ENCODE data around the gene RAET1L.
"Not testable (repeated sequence)": the region's sequence is repeated elsewhere in the genome, so short reads cannot be mapped to it uniquely, and the experiment has no call there.

Gene RAET1L

GRCh38 chr6:149985481-149985937 lies 39.8 kb downstream of the RAET1L start:
- Histone ChIP-seq H3K36me3 (ENCODE audit: insufficient read depth, low read length) (no peaks in the 10 kb centered on the region), H3K27ac (ENCODE audit: low read depth, low read length) (no peak overlapping the region), H3K4me1 (ENCODE audit: insufficient read depth, low read length) (peaks cover 10% of the 10 kb centered on the region), H3K27me3 (ENCODE audit: control insufficient read depth in 1 of 2, insufficient read depth in 2 of 2, low read length in 2 of 2) (peaks cover 65 to 79% of the 10 kb centered on the region in 2 donors), H3K4me3 (ENCODE audit: low read depth in 1 of 2, low read length in 2 of 2) (no peak overlapping the region), H3K9ac (ENCODE audit: low read length) (no peak overlapping the region), H3K9me3 (ENCODE audit: low read length) (peaks cover 17% of the 10 kb centered on the region)

GRCh38 chr6:149984773-149985172 lies 40.6 kb downstream of the RAET1L start:
- no peak overlapping the region for H3K27ac ChIP-seq (ENCODE audit: low read depth, low read length)
- H3K4me3 ChIP-seq (ENCODE audit: low read depth in 1 of 2, low read length in 2 of 2), result no peak overlapping the region
- H3K27me3 ChIP-seq (ENCODE audit: control insufficient read depth in 1 of 2, insufficient read depth in 2 of 2, low read length in 2 of 2), result peaks cover 59 to 76% of the 10 kb centered on the region in 2 donors
- peaks cover 17% of the 10 kb centered on the region for H3K9me3 ChIP-seq (ENCODE audit: low read length)
- H3K4me1 ChIP-seq (ENCODE audit: insufficient read depth, low read length), result peaks cover 3% of the 10 kb centered on the region
- H3K36me3 ChIP-seq (ENCODE audit: insufficient read depth, low read length), result no peaks in the 10 kb centered on the region
- H3K9ac ChIP-seq (ENCODE audit: low read length), result no peak overlapping the region

- Histone ChIP-seq H3K9ac (ENCODE audit: low read length) (no peak overlapping the region), H3K36me3 (ENCODE audit: insufficient read depth, low read length) (no peaks in the 10 kb centered on the region), H3K4me1 (ENCODE audit: insufficient read depth, low read length) (no peaks in the 10 kb centered on the region), H3K27me3 (ENCODE audit: control insufficient read depth in 1 of 2, insufficient read depth in 2 of 2, low read length in 2 of 2) (peaks cover 43 to 67% of the 10 kb centered on the region in 2 donors), H3K27ac (ENCODE audit: low read depth, low read length) (no peak overlapping the region), H3K9me3 (ENCODE audit: low read length) (peaks cover 7% of the 10 kb centered on the region), H3K4me3 (ENCODE audit: low read depth in 1 of 2, low read length in 2 of 2) (no peak overlapping the region)
Measured at GRCh38 chr6:149983145-149983544, 42.2 kb downstream of the RAET1L start.

- no peaks in the 10 kb centered on the region for H3K4me1 ChIP-seq (ENCODE audit: insufficient read depth, low read length)
- no peak overlapping the region for H3K4me3 ChIP-seq (ENCODE audit: low read depth in 1 of 2, low read length in 2 of 2)
- H3K36me3 ChIP-seq (ENCODE audit: insufficient read depth, low read length), result no peaks in the 10 kb centered on the region
- H3K27ac ChIP-seq (ENCODE audit: low read depth, low read length), result no peak overlapping the region
- H3K27me3 ChIP-seq (ENCODE audit: control insufficient read depth in 1 of 2, insufficient read depth in 2 of 2, low read length in 2 of 2), result peaks cover 10 to 32% of the 10 kb centered on the region in 2 donors
- no peak overlapping the region for H3K9ac ChIP-seq (ENCODE audit: low read length)
- H3K9me3 ChIP-seq (ENCODE audit: low read length), result no peaks in the 10 kb centered on the region
Measured at GRCh38 chr6:149979293-149979692, 46.0 kb downstream of the RAET1L start.

GRCh38 chr6:149978610-149979009 lies 46.7 kb downstream of the RAET1L start:
- Histone ChIP-seq H3K4me3 (ENCODE audit: low read depth in 1 of 2, low read length in 2 of 2) (no peak overlapping the region), H3K9me3 (ENCODE audit: low read length) (no peaks in the 10 kb centered on the region), H3K4me1 (ENCODE audit: insufficient read depth, low read length) (no peaks in the 10 kb centered on the region), H3K9ac (ENCODE audit: low read length) (no peak overlapping the region), H3K36me3 (ENCODE audit: insufficient read depth, low read length) (no peaks in the 10 kb centered on the region), H3K27me3 (ENCODE audit: control insufficient read depth in 1 of 2, insufficient read depth in 2 of 2, low read length in 2 of 2) (peaks cover 10 to 37% of the 10 kb centered on the region in 2 donors), H3K27ac (ENCODE audit: low read depth, low read length) (no peak overlapping the region)

GRCh38 chr6:149977221-149977620 lies 48.1 kb downstream of the RAET1L start:
- Histone ChIP-seq H3K4me1 (ENCODE audit: insufficient read depth, low read length) (no peaks in the 10 kb centered on the region), H3K36me3 (ENCODE audit: insufficient read depth, low read length) (no peaks in the 10 kb centered on the region), H3K27me3 (ENCODE audit: control insufficient read depth in 1 of 2, insufficient read depth in 2 of 2, low read length in 2 of 2) (peaks cover 0 to 25% of the 10 kb centered on the region in 2 donors), H3K27ac (ENCODE audit: low read depth, low read length) (no peak overlapping the region), H3K9ac (ENCODE audit: low read length) (no peak overlapping the region), H3K4me3 (ENCODE audit: low read depth in 1 of 2, low read length in 2 of 2) (no peak overlapping the region), H3K9me3 (ENCODE audit: low read length) (no peaks in the 10 kb centered on the region)

- Histone ChIP-seq H3K4me1 (ENCODE audit: insufficient read depth, low read length) (no peaks in the 10 kb centered on the region), H3K9me3 (ENCODE audit: low read length) (no peaks in the 10 kb centered on the region), H3K27ac (ENCODE audit: low read depth, low read length) (no peak overlapping the region), H3K27me3 (ENCODE audit: control insufficient read depth in 1 of 2, insufficient read depth in 2 of 2, low read length in 2 of 2) (peaks cover 0 to 18% of the 10 kb centered on the region in 2 donors), H3K4me3 (ENCODE audit: low read depth in 1 of 2, low read length in 2 of 2) (no peak overlapping the region), H3K36me3 (ENCODE audit: insufficient read depth, low read length) (no peaks in the 10 kb centered on the region), H3K9ac (ENCODE audit: low read length) (no peak overlapping the region)
Measured at GRCh38 chr6:149975400-149975799, 49.9 kb downstream of the RAET1L start.

GRCh38 chr6:149974825-149975224 lies 50.5 kb downstream of the RAET1L start:
- H3K4me1 ChIP-seq (ENCODE audit: insufficient read depth, low read length), result no peaks in the 10 kb centered on the region
- peaks cover 3 to 14% of the 10 kb centered on the region in 2 donors for H3K27me3 ChIP-seq (ENCODE audit: control insufficient read depth in 1 of 2, insufficient read depth in 2 of 2, low read length in 2 of 2)
- no peak overlapping the region for H3K27ac ChIP-seq (ENCODE audit: low read depth, low read length)
- H3K36me3 ChIP-seq (ENCODE audit: insufficient read depth, low read length), result no peaks in the 10 kb centered on the region
- H3K9ac ChIP-seq (ENCODE audit: low read length), result no peak overlapping the region
- H3K4me3 ChIP-seq (ENCODE audit: low read depth in 1 of 2, low read length in 2 of 2), result no peak overlapping the region
- no peaks in the 10 kb centered on the region for H3K9me3 ChIP-seq (ENCODE audit: low read length)

- H3K4me1 ChIP-seq (ENCODE audit: insufficient read depth, low read length); H3K36me3 ChIP-seq (ENCODE audit: insufficient read depth, low read length); H3K4me3 ChIP-seq (ENCODE audit: low read depth in 1 of 2, low read length in 2 of 2); H3K9me3 ChIP-seq (ENCODE audit: low read length); H3K9ac ChIP-seq (ENCODE audit: low read length); H3K27ac ChIP-seq (ENCODE audit: low read depth, low read length): not testable (repeated sequence)
- peaks cover 5 to 14% of the 10 kb centered on the region in 2 donors for H3K27me3 ChIP-seq (ENCODE audit: control insufficient read depth in 1 of 2, insufficient read depth in 2 of 2, low read length in 2 of 2)
Measured at GRCh38 chr6:149974394-149974793, 50.9 kb downstream of the RAET1L start.

- Histone ChIP-seq H3K9ac (ENCODE audit: low read length) (no peak overlapping the region), H3K9me3 (ENCODE audit: low read length) (no peaks in the 10 kb centered on the region), H3K27me3 (ENCODE audit: control insufficient read depth in 1 of 2, insufficient read depth in 2 of 2, low read length in 2 of 2) (peaks cover 30 to 37% of the 10 kb centered on the region in 2 donors), H3K27ac (ENCODE audit: low read depth, low read length) (no peak overlapping the region), H3K4me1 (ENCODE audit: insufficient read depth, low read length) (peaks cover 8% of the 10 kb centered on the region), H3K36me3 (ENCODE audit: insufficient read depth, low read length) (no peaks in the 10 kb centered on the region), H3K4me3 (ENCODE audit: low read depth in 1 of 2, low read length in 2 of 2) (no peak overlapping the region)
Measured at GRCh38 chr6:149969635-149970034, 55.7 kb downstream of the RAET1L start.

- H3K27ac ChIP-seq (ENCODE audit: low read depth, low read length); H3K4me3 ChIP-seq (ENCODE audit: low read depth in 1 of 2, low read length in 2 of 2); H3K36me3 ChIP-seq (ENCODE audit: insufficient read depth, low read length); H3K9ac ChIP-seq (ENCODE audit: low read length); H3K9me3 ChIP-seq (ENCODE audit: low read length): not testable (repeated sequence)
- Histone ChIP-seq H3K27me3 (ENCODE audit: control insufficient read depth in 1 of 2, insufficient read depth in 2 of 2, low read length in 2 of 2) (peaks cover 38 to 40% of the 10 kb centered on the region in 2 donors), H3K4me1 (ENCODE audit: insufficient read depth, low read length) (peaks cover 13% of the 10 kb centered on the region)
Measured at GRCh38 chr6:149968909-149969308, 56.4 kb downstream of the RAET1L start.

Measured in muscle layer of colon (tissue), 2 donors.